GM10248 (cell line): ENCODE data around the gene DCDC2C.

Experiments
- CTCF ChIA-PET: fragments of 300-600 bp; sonication (Branson Sonifier 250); formaldehyde crosslinking; extraction: SDS; loops from one replicate; lab custom pipeline; 2021; ENCODE audit warnings: antibody characterized with exemption; lab: Yijun Ruan, JAX
- POLR2A ChIA-PET: fragments of 350-650 bp; sonication (Branson Sonifier 250); formaldehyde crosslinking; extraction: SDS; loops from one replicate; lab custom pipeline; 2020; ENCODE audit warnings: antibody characterized with exemption; lab: Yijun Ruan, JAX
- DNase-seq: peaks from one replicate; pipeline ENCODE4 v3.0.0; 2012; ENCODE audit errors: extremely low spot score
- TF ChIP-seq, protein P1 (sequence below): IDR thresholded peaks from 2 replicates; pipeline ENCODE4 v1.5.1; 2012; ENCODE audit warnings: mild to moderate bottlenecking, low read depth; ENCODE audit errors: extremely low read depth, missing control alignments, control extremely low read depth

DCDC2C gene

DNA sequence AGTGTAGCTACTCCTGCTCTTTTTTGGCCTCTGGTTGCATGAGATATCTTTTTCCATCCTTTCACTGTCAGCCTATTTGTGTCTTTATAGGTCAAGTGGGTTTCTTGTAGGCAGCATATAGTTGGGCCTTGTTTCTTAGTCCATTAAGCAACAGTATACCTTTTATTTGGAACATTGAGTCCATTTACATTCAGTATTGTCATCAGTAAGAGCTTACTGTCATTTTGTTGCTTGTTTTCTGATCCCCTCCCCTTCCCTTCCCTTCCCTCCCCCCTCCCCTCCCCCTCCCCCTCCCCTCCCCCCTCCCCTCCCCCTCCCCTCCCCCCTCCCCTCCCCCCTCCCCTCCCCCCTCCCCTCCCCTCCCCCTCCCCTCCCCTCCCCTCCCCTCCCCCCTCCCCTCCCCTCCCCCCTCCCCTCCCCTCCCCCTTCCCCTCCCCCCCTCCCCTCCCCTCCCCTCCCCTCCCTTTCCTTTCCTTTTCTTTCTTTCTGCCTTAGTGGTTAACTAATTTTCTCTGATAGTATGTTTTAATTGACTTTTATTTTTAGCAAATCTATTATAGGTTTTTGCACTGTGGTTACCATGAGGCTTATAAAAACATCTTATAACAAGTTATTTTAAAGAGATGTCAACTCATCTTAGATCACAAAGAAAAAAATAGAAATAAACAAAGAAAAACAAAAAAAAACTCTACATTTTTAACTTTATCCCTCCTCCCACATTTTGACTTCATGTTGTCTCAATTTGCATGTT is 13.2 kb upstream of the DCDC2C start:
- TF ChIP-seq, protein P1, sequence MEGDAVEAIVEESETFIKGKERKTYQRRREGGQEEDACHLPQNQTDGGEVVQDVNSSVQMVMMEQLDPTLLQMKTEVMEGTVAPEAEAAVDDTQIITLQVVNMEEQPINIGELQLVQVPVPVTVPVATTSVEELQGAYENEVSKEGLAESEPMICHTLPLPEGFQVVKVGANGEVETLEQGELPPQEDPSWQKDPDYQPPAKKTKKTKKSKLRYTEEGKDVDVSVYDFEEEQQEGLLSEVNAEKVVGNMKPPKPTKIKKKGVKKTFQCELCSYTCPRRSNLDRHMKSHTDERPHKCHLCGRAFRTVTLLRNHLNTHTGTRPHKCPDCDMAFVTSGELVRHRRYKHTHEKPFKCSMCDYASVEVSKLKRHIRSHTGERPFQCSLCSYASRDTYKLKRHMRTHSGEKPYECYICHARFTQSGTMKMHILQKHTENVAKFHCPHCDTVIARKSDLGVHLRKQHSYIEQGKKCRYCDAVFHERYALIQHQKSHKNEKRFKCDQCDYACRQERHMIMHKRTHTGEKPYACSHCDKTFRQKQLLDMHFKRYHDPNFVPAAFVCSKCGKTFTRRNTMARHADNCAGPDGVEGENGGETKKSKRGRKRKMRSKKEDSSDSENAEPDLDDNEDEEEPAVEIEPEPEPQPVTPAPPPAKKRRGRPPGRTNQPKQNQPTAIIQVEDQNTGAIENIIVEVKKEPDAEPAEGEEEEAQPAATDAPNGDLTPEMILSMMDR = no peak
- ChIA-PET POLR2A (interaction anchor here (0.7 kb wide), 1 partner anchor 1131 kb away, joined by 3 read pairs; no protein-coding TSS in a partner anchor), CTCF (interaction anchor here (1.5 kb wide), 1 partner anchor 10 kb away, joined by 3 read pairs; no protein-coding TSS in a partner anchor)
- DNase-seq = no peak

DNA sequence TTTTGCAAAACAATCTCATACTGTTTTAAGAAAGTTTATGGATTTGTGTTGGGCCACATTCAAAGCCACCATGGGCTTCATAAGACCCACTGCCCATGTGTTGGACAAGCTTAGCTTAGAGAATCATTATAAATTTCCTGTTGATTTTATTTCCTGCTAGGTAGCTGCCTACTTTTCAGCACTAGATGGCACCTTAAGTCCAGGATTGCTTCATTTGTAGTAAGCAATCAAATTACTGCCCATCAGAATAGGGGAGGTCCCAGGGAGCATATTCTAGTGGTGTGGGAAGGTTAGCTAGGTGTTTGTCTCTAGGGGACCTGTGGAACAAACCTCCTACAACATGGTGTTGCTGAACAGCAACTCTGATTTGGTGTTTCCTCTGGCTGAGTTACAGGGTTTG is 11.0 kb upstream of the DCDC2C start:
- no peak for DNase-seq
- CTCF ChIA-PET = interaction anchor here (0.8 to 1.7 kb wide), 4 partner anchors 10 to 88 kb away, joined by 3 to 5 read pairs (median 3); no protein-coding TSS in a partner anchor
- TF ChIP-seq, protein P1 = no peak
- POLR2A ChIA-PET = no interaction called here

DNA sequence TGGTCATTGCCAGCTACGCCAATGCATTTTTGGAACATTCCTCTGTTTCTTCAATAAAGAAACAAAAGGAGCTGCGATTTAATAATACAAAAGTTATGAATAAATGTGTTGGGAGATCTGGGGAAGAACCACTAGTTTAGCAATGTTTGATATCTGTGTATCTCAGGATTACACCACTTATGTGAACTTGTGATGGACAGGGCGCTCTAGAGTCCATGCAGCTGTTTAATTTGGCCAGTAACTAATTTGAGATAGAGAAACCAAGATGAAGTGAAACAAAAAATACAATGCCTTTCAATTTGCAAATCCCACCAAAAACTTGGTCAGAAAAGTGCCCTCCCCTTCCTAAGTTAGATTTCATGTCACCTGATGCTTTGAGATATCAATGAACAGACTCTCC is 6.8 kb upstream of the DCDC2C start:
- POLR2A ChIA-PET = no interaction called here
- TF ChIP-seq, protein P1 = no peak
- CTCF ChIA-PET = no interaction called here
- DNase-seq = no peak

DNA sequence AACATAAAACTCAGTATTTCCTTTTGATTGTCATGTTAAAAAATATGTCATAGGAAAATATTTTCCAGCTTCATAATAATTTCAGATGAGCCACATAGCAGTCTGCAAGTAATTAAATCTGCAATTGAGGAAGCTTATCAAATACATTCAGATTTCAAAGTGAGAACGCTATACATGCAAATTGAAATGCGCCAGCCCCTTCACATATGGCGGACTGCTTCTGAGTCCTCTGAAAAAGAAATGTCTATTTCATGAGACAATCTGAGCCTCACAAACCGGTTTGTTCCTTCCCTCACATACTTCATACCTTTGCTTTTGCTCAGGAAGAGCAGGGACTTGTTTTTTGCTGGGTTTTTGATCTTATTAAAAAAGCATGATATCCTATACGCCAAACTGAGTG is 2.3 kb upstream of the DCDC2C start:
- TF ChIP-seq, protein P1 = no peak
- POLR2A ChIA-PET = no interaction called here
- DNase-seq = no peak
- CTCF ChIA-PET = interaction anchor here (0.9 kb wide), 1 partner anchor 10 kb away, joined by 3 read pairs; no protein-coding TSS in a partner anchor

DNA sequence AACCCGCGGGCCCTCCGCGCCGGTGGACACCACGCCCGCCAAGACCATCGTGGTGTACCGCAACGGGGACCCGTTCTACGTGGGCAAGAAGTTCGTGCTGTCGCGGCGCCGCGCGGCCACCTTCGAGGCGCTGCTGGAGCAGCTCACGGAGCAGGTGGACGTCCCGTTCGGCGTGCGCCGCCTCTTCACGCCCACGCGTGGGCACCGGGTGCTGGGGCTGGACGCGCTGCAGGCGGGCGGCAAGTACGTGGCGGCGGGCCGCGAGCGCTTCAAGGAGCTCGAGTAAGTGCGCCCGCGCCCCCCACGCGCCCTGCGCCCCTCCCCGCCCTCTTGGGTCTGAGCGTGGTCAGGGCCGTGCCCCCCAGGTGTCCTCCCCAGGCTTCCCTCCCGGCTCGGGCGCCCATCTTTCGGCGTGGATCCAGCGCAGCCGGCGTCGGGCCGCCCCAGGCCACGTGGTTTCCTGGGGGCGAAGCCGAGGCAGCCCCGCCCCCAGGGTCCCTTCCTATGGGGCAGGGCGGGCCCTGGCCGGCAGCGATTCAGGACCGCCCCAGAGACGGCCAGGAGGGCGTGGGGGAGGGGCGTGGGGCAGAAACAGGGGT is 481 bp downstream of the DCDC2C start:
- CTCF ChIA-PET = no interaction called here
- POLR2A ChIA-PET = no interaction called here
- DNase-seq = no peak
- TF ChIP-seq, protein P1 = no peak

DNA sequence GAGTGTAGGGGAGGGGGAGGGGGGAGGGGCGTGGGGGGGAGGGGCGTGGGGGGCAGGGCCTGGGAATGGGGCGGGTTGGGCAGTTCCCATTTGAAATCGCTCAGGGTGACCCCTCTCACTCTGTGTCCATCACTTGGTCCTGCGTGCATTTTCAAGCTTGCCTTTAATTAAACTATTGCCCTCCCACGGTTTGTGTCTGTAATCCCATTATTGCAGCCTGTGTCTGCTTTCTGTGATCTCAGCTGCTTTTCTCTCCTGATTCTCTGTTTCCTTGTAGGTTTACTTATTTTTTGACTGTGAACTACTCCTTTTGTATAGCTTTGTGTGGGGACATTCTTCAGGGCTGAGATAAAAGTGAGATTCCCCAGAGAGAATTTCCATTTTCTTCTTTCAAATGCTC is 1.3 kb downstream of the DCDC2C start:
- TF ChIP-seq, protein P1 = no peak
- CTCF ChIA-PET = no interaction called here
- no peak for DNase-seq
- POLR2A ChIA-PET = no interaction called here
